Activated T-cell treated with anti-CD3 and anti-CD28 coated beads, Interleukin-2, amount 50 U/mL, for 24 hours (primary cell): ENCODE results near the gene DIAPH3.
"Not testable (repeated sequence)": the region's sequence is repeated elsewhere in the genome, so short reads cannot be mapped to it uniquely, and the experiment has no call there.

Source experiments
- DNase-seq: peaks from one replicate; pipeline ENCODE4 v3.0.0-alpha.2; 2020
- H3K27ac Mint-ChIP-seq: 2 replicates; pipeline ENCODE4 v1.8.0; 2020; ENCODE audit warnings: mild to moderate bottlenecking, mixed read lengths
- H3K27me3 Mint-ChIP-seq: 2 replicates; pipeline ENCODE4 v1.8.0; 2020; ENCODE audit warnings: mixed read lengths
- H3K36me3 Mint-ChIP-seq: 2 replicates; pipeline ENCODE4 v1.8.0; 2020; ENCODE audit warnings: low read depth, mixed read lengths
- H3K4me1 Mint-ChIP-seq: 2 replicates; pipeline ENCODE4 v1.8.0; 2020; ENCODE audit warnings: low read depth, mixed read lengths
- H3K4me3 Mint-ChIP-seq: 2 replicates; pipeline ENCODE4 v1.8.0; 2020; ENCODE audit warnings: mild to moderate bottlenecking, moderate library complexity, mixed read lengths
- H3K9me3 Mint-ChIP-seq: 2 replicates; pipeline ENCODE4 v1.8.0; 2020; ENCODE audit warnings: mixed read lengths

Gene DIAPH3

DNA sequence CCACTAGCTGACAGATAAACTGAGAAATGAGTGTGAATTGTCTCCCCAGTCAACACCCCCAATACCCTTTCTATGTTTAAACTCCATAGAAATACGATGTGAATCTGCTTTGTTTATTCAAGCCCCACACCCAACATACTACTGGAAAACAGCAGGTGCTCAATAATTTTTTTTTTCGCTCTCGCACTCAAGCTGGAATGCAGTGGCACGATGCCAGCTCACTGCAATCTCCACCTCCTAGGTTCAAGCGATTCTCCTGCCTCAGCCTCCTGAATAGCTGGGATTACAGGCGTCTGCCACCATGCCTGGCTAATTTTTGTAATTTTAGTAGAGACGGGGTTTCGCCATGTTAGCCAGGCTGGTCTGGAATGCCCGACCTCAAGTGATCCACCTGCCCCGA is 123.1 kb downstream of the DIAPH3 start:
- not testable (repeated sequence) for H3K36me3 Mint-ChIP-seq, H3K27ac Mint-ChIP-seq, H3K9me3 Mint-ChIP-seq, H3K4me3 Mint-ChIP-seq, DNase-seq, H3K4me1 Mint-ChIP-seq, H3K27me3 Mint-ChIP-seq

GRCh38 chr13:60035874-60036273 is 127.9 kb downstream of the DIAPH3 start:
- no peaks in the 10 kb centered on the region for H3K27me3 Mint-ChIP-seq
- no peak overlapping the region for H3K4me3 Mint-ChIP-seq

GRCh38 chr13:60032851-60033250 is 130.9 kb downstream of the DIAPH3 start:
- DNase-seq: no peak
- H3K27ac Mint-ChIP-seq: no peak overlapping the region

More at GRCh38 chr13:60035874-60036273, 127.9 kb downstream of the DIAPH3 start:
- no peak for DNase-seq
- H3K9me3 Mint-ChIP-seq: no peaks in the 10 kb centered on the region
- no peaks in the 10 kb centered on the region for H3K4me1 Mint-ChIP-seq
- H3K36me3 Mint-ChIP-seq: no peaks in the 10 kb centered on the region
- no peak overlapping the region for H3K27ac Mint-ChIP-seq

DNA sequence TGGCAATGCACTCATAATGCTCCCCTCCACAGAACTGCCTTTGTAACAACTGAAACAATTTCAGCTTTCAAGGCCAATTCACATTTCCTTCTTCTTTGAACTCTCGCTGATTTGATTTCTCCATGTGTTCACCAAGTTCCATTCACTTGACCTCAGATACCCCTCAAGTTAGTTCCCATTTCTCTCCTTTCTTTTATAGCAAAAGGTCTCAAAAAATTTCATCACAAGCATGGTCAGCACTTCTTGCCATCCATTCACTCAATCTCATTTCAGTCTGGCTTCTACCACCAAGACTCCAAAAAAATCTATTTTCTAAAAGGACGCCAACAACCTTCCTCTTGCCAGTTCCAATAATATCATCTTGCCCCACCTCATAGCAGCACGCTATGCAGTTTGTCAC is 135.7 kb downstream of the DIAPH3 start:
- Mint-ChIP-seq H3K36me3 (peaks cover 2% of the 10 kb centered on the region), H3K9me3 (peaks cover 10% of the 10 kb centered on the region), H3K27me3 (peaks cover 3% of the 10 kb centered on the region), H3K27ac (no peak overlapping the region), H3K4me3 (no peak overlapping the region), H3K4me1 (no peaks in the 10 kb centered on the region)
- DNase-seq: no peak

More at GRCh38 chr13:60032851-60033250, 130.9 kb downstream of the DIAPH3 start:
- Mint-ChIP-seq H3K9me3 (no peaks in the 10 kb centered on the region), H3K4me3 (no peak overlapping the region), H3K4me1 (no peaks in the 10 kb centered on the region), H3K36me3 (no peaks in the 10 kb centered on the region), H3K27me3 (peaks cover 3% of the 10 kb centered on the region)

DNA sequence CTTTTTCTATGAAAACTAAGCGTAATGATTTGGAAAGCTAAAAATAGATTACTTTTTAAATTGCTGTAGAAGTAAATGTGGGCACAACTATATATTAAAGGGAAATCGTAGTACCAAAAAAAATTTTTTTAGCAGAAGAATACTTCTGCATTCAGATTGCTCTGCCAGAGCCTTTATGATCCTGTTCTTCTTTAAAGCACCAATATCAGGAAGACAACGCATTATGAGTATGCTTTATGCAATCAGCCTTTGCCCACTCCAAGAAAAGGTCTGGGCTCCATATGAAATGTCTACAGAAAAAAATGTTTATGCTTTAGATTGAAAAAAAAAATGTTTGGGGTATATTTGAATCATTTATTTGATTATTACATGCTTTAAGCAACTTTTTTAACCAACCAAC is 137.4 kb downstream of the DIAPH3 start:
- peaks cover 3% of the 10 kb centered on the region for H3K27me3 Mint-ChIP-seq
- H3K36me3 Mint-ChIP-seq: peaks cover 2% of the 10 kb centered on the region
- no peak overlapping the region for H3K4me3 Mint-ChIP-seq
- no peak for DNase-seq
- H3K4me1 Mint-ChIP-seq: no peaks in the 10 kb centered on the region
- peaks cover 10% of the 10 kb centered on the region for H3K9me3 Mint-ChIP-seq
- no peak overlapping the region for H3K27ac Mint-ChIP-seq

- Mint-ChIP-seq H3K27me3 (no peaks in the 10 kb centered on the region), H3K4me3 (no peak overlapping the region), H3K27ac (no peak overlapping the region), H3K4me1 (peaks cover 11% of the 10 kb centered on the region), H3K9me3 (peaks cover 10% of the 10 kb centered on the region), H3K36me3 (peaks cover 2% of the 10 kb centered on the region)
- no peak for DNase-seq
Observed at GRCh38 chr13:60020288-60020687, 143.4 kb downstream of the DIAPH3 start.

DNA sequence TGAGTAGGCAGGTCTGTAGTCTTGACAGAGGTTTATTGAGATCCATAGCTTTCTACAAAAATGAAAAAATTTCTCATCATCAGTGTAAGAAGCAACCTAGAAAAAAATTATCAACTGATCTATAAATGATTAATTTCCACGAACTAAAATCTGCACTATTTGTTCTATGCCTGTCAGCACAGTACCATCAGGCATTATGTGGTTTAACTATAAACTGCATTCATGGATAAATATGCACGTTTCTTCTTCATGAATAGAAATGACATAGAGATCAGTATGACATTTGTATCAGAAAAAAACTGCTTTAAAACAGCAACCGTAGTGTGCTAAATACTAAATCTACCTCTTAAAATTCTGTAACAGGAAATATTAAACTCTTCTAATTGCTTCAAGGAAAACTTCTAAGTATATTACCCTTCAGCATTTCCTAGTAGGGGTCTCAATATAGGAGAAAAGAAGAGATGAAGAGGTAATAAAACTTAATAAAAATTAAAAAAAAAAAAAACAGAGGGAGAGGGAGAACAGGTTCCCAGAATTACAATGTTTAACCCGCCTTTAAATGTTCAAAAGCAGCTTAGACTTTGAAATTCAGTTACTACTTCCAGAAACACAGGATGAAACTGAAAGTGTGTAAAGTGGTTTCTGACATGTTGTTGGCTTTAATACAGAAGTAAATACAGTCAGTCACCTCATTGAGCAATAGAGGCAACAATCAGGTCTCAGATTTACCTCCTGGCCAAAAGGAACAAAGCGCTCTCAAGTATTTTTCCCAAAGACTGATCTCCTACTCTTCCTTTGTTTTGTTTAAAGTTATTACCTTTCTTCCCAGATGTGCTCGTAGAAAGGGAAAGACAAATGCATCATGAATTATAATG is 144.4 kb downstream of the DIAPH3 start:
- Mint-ChIP-seq H3K4me3 (no peak overlapping the region), H3K27ac (no peak overlapping the region), H3K9me3 (peaks cover 4% of the 10 kb centered on the region), H3K36me3 (peaks cover 2% of the 10 kb centered on the region), H3K27me3 (no peaks in the 10 kb centered on the region), H3K4me1 (peaks cover 11% of the 10 kb centered on the region)
- DNase-seq: no peak

GRCh38 chr13:60018536-60018935 is 145.2 kb downstream of the DIAPH3 start:
- no peak overlapping the region for H3K4me3 Mint-ChIP-seq
- peaks cover 11% of the 10 kb centered on the region for H3K4me1 Mint-ChIP-seq
- H3K27ac Mint-ChIP-seq: no peak overlapping the region
- no peaks in the 10 kb centered on the region for H3K27me3 Mint-ChIP-seq
- no peaks in the 10 kb centered on the region for H3K36me3 Mint-ChIP-seq
- no peak for DNase-seq
- H3K9me3 Mint-ChIP-seq: no peaks in the 10 kb centered on the region

GRCh38 chr13:60016229-60016628 is 147.5 kb downstream of the DIAPH3 start:
- DNase-seq: no peak
- Mint-ChIP-seq H3K4me1 (peaks cover 11% of the 10 kb centered on the region), H3K9me3 (no peaks in the 10 kb centered on the region), H3K36me3 (no peaks in the 10 kb centered on the region), H3K27me3 (no peaks in the 10 kb centered on the region), H3K27ac (no peak overlapping the region), H3K4me3 (no peak overlapping the region)

- no peak for DNase-seq
- no peak overlapping the region for H3K4me3 Mint-ChIP-seq
- no peaks in the 10 kb centered on the region for H3K27me3 Mint-ChIP-seq
- H3K36me3 Mint-ChIP-seq: no peaks in the 10 kb centered on the region
- no peaks in the 10 kb centered on the region for H3K9me3 Mint-ChIP-seq
- H3K4me1 Mint-ChIP-seq: no peaks in the 10 kb centered on the region
- no peak overlapping the region for H3K27ac Mint-ChIP-seq
Observed at GRCh38 chr13:60013166-60013565, 150.6 kb downstream of the DIAPH3 start.

DNA sequence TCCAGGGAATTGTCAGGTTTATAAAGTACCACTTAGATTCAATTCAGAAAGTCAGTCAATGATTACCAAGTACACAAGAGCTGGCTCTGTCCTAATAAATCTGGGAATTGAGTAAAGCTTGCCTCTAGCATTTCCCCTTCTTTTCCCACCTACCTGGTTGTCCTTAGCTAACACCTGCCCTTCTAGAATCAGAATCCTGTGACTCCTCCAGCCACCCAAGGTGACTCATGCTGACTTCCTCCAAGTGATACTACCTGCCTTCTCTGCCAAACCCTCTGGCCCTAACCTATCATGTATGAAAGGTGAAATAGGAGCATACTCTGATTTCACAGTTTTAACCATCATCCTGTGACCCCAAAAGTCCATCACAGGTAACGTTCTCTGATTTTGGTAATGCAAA is 151.2 kb downstream of the DIAPH3 start:
- Mint-ChIP-seq H3K9me3 (no peaks in the 10 kb centered on the region), H3K36me3 (no peaks in the 10 kb centered on the region), H3K4me3 (no peak overlapping the region), H3K27me3 (no peaks in the 10 kb centered on the region), H3K27ac (no peak overlapping the region), H3K4me1 (no peaks in the 10 kb centered on the region)
- no peak for DNase-seq

DNA sequence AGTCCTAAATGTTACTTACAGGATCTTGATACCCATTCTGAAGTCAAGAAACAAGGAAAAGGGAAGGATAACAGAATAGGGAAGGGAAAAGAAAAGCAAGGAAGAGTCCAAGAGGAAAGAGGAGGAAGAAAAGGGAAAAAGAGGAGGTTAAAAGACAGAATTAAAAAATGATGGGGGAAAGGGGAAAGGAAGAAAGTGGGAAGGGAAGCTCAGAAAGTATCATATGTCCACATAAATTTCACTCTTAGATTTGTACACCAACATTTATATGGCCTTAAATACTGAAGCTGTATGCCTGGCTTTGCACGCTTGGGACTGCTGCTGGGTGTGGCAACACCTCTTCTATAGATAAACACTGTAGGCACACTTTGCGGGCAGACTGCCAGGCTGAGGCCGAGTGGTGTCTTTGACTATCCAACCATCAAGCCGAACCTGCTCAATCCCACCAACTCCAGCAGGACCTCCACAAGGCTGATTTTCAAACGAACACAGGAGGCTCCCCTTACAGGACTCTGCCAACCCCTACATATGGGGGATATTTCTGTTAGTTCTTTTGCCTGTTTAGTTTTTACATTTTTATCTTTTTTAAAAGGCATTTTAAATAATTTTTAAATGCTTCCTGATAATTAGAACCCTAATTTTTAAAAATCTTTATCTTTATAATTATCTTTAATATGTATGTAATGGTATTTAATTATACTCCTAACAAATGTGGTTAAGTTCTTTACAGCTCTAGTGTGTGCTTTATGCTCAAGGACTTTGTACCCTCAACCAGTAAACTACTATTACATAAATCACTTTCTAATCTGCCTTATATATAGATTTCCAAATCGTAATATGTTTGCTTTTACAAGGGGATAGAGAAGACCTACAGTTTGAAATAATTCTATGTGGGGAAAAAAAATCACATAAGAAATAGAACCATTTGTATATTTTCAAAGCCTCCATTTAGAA is 154.2 kb downstream of the DIAPH3 start:
- peaks cover 1% of the 10 kb centered on the region for H3K36me3 Mint-ChIP-seq
- H3K4me3 Mint-ChIP-seq: no peak overlapping the region
- DNase-seq: no peak
- no peaks in the 10 kb centered on the region for H3K27me3 Mint-ChIP-seq
- H3K9me3 Mint-ChIP-seq: no peaks in the 10 kb centered on the region
- no peak overlapping the region for H3K27ac Mint-ChIP-seq
- no peaks in the 10 kb centered on the region for H3K4me1 Mint-ChIP-seq

DNA sequence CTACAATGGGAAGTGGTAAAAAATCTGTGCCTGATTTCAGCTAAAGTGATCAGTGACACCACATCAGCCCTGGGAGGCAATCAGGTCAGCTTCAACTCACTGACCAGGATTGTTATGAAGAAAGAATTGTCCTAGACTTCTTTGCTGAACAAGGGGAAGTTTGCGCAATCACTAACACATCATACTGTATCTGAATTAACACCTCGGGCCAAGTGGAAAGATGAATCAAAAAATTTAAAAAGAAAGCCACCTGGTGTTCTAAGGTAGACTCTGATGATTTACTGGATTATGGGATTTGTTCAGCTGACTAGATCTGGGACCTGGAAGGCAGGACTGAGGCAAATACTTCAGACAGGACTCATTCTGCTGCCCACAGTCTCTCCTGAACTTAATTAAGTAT is 161.8 kb downstream of the DIAPH3 start:
- no peaks in the 10 kb centered on the region for H3K9me3 Mint-ChIP-seq
- H3K36me3 Mint-ChIP-seq: peaks cover 1% of the 10 kb centered on the region
- H3K27ac Mint-ChIP-seq: no peak overlapping the region
- no peak overlapping the region for H3K4me3 Mint-ChIP-seq
- H3K27me3 Mint-ChIP-seq: no peaks in the 10 kb centered on the region
- DNase-seq: no peak
- H3K4me1 Mint-ChIP-seq: no peaks in the 10 kb centered on the region

DNA sequence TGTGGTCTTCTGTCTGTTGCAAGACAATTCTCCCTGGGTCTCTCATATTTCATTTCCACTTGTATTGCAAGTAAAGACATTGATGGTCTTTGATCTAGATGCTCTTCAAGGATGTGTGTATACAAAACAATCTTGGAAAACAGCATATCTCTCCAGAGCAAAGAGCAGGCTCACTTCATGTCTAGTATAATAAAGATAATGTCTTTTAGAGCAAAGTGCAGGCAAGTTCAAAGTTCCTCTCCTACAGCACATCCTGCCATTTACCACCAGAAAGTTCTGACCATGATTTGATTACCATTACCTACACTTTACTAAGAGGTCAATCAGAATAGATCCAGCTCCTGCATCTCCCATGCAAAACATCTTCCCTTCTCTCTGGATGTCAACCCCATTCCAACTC is 162.8 kb downstream of the DIAPH3 start:
- Mint-ChIP-seq H3K27me3 (no peaks in the 10 kb centered on the region), H3K27ac (no peak overlapping the region), H3K36me3 (no peaks in the 10 kb centered on the region), H3K4me3 (no peak overlapping the region), H3K9me3 (no peaks in the 10 kb centered on the region), H3K4me1 (no peaks in the 10 kb centered on the region)
- DNase-seq: no peak

- Mint-ChIP-seq H3K27me3 (no peaks in the 10 kb centered on the region), H3K4me3 (no peak overlapping the region), H3K9me3 (no peaks in the 10 kb centered on the region), H3K27ac (no peak overlapping the region), H3K4me1 (no peaks in the 10 kb centered on the region), H3K36me3 (no peaks in the 10 kb centered on the region)
- no peak for DNase-seq
Observed at GRCh38 chr13:60000081-60000480, 163.6 kb downstream of the DIAPH3 start.
